ENCODE results near the gene C4B. TPM values are rescaled to one million over a fixed set of nuclear protein-coding genes. Genes with fewer than 3 reads are reported as not detected.
"Not testable (repeated sequence)": the region's sequence is repeated elsewhere in the genome, so short reads cannot be mapped to it uniquely, and the experiment has no call there.

C4B gene
- total RNA-seq, 1 donor from 2014 or later = 32.2 TPM

DNA sequence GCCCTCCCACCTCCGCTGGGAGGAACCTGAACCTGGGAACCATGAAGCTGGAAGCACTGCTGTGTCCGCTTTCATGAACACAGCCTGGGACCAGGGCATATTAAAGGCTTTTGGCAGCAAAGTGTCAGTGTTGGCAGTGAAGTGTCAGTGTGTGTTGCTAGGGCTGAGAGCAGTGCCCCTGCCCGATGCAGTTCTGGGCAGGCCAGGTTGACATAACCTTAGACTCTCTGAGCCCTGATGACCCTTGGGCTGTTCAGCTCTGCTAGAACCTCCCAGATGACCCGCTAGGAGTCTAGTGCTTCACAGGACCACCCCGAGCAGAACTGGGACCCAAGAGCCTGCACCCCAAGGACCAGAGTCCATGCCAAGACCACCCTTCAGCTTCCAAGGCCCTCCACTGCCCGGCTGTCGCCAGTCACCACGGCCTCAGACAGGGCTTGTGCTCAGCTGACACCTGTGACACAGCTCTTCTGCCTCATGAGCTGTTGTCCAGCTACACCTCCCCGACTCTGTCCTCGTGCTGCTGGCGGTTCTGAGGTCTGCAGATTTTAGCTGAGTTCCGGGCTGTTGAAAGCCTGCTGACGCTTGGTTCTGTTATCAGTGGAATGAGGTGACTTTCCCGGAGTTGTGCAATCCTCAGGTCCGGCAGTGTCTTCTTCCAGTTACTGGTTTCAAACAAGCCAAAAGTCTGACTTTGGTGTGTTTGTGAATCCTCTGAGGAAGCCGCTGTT, 20.9 kb downstream of the C4B start:
- DNase-seq (ENCODE audit: low read depth) = not testable (repeated sequence)

- DNase-seq (ENCODE audit: low read depth) = not testable (repeated sequence)
Measured at GRCh38 chr6:32037136-32037535, 22.5 kb downstream of the C4B start.

DNA sequence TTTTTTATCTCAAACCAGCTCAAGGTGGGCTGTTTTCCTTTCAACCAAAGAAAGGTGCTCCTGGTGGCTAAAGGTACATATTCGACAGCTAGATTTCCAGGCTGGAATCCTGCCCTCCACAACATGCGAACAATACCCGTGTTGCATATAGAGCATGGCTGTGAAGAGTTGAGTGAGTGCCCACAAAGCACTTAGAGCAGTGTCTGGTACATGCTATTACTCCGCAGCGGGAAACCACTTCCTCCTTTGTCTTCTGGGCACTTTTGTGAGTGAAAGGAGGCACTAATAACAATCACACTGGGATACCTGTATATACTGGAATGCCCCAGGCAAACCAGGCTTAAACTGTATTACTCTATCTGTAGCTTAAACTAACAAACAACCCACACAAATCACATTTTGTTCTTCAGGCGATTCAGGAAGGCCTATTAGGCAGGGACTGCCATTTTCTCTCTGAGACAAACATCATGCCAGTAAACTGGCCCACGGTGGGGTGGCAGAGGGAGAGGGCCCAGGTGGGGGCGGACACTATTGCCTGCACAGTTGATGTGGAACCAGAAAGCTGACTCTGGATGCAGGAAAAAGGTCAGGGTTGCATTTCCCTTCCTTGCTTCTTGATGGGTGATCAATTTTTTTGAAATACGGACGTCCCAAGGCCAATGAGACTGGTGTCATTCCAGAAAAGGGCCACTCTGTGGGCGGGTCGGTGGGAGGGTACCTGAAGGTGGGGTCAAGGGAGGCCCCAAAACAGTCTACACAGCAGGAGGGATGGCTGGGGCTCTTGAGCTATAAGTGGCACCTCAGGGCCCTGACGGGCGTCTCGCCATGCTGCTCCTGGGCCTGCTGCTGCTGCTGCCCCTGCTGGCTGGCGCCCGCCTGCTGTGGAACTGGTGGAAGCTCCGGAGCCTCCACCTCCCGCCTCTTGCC, 23.3 kb downstream of the C4B start, which contains the start of gene CYP21A2:
CYP21A2 (plus strand) TSS at position 818 of the 927 bp plus-strand sequence; CDS start at position 826, 8 bp downstream.
- not testable (repeated sequence) for DNase-seq (ENCODE audit: low read depth)

- DNase-seq (ENCODE audit: low read depth) = not testable (repeated sequence)
Measured at GRCh38 chr6:32038878-32039277, 24.3 kb downstream of the C4B start.

GRCh38 chr6:32039321-32040274, 25.0 kb downstream of the C4B start:
- DNase-seq (ENCODE audit: low read depth) = not testable (repeated sequence)

DNA sequence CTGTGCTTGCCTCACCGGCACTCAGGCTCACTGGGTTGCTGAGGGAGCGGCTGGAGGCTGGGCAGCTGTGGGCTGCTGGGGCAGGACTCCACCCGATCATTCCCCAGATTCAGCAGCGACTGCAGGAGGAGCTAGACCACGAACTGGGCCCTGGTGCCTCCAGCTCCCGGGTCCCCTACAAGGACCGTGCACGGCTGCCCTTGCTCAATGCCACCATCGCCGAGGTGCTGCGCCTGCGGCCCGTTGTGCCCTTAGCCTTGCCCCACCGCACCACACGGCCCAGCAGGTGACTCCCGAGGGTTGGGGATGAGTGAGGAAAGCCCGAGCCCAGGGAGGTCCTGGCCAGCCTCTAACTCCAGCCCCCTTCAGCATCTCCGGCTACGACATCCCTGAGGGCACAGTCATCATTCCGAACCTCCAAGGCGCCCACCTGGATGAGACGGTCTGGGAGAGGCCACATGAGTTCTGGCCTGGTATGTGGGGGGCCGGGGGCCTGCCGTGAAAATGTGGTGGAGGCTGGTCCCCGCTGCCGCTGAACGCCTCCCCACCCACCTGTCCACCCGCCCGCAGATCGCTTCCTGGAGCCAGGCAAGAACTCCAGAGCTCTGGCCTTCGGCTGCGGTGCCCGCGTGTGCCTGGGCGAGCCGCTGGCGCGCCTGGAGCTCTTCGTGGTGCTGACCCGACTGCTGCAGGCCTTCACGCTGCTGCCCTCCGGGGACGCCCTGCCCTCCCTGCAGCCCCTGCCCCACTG, 25.9 kb downstream of the C4B start:
- DNase-seq (ENCODE audit: low read depth) = not testable (repeated sequence)

DNA sequence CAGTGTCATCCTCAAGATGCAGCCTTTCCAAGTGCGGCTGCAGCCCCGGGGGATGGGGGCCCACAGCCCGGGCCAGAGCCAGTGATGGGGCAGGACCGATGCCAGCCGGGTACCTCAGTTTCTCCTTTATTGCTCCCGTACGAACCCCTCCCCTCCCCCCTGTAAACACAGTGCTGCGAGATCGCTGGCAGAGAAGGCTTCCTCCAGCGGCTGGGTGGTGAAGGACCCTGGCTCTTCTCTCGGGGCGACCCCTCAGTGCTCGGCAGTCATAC, 26.4 kb downstream of the C4B start:
- DNase-seq (ENCODE audit: low read depth) = not testable (repeated sequence)

GRCh38 chr6:32041385-32041784, 26.8 kb downstream of the C4B start:
- not testable (repeated sequence) for DNase-seq (ENCODE audit: low read depth)

GRCh38 chr6:32042276-32042675, 27.7 kb downstream of the C4B start:
- DNase-seq (ENCODE audit: low read depth) = not testable (repeated sequence)

- not testable (repeated sequence) for DNase-seq (ENCODE audit: low read depth)
Measured at GRCh38 chr6:32043589-32044380, 29.2 kb downstream of the C4B start.

GRCh38 chr6:32044916-32045315, 30.3 kb downstream of the C4B start:
- not testable (repeated sequence) for DNase-seq (ENCODE audit: low read depth)

DNA sequence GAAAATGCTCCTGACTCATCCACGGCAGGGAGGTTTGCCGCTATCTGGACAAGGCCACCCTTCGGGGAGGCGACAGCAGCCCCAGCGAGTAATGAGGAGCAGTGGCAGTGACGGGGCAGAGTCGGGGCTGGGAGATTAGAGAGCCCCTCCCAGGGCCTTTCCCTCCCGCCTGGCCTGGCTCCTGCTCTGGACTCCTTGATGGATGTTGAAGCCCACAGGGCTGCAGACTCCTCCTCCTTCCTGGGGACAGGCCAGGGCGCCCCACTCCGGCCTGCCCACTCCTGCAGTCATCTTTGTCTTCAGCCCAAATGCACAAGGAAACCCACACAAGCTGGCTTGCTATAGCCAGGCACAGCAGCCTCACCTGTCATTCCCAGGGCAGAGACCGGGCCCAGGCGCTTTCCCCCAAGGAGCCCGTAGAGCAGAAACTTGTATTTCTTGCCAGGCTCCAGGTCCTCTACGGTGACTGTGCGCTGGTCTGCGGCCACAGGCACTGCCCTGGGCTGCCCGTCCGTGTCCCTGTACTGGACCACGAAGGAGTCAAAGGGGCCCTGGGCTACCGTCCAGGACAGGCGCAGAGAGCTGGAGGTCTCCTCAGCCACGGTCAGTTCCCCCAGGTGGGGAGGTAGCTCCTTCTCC, 31.3 kb downstream of the C4B start:
- DNase-seq (ENCODE audit: low read depth) = no peak

DNA sequence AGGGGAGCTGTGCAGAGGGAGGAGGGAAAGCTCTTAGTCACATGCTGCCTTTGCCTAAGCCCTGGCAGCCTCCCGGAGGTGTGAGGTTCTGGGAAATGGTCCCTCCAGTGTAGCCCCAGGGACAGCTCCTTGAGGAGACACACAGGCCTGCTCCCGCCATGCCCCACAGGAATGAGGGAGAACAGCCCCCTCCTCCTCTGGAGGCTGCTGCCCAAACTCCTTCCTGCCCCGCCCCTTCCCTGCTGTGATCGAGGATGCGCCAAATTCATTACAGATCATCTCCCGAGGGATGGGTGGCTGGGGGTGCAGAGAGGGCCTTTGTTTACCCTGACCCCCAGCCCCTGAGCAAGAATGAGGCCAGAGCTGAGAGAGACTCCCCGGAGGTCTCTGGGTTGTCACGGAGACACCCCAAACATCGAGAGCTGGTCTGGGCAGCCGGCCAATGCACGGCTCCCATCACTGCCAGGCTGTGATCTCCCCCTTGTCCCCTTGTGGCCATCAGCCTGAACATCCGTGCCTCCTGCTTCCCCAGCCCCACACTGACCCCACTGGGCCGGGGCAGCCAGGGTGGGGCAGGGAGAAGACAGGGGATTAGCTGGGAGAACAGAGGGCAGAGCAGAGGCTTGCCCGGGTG, 32.0 kb downstream of the C4B start:
- DNase-seq (ENCODE audit: low read depth) = no peak

DNA sequence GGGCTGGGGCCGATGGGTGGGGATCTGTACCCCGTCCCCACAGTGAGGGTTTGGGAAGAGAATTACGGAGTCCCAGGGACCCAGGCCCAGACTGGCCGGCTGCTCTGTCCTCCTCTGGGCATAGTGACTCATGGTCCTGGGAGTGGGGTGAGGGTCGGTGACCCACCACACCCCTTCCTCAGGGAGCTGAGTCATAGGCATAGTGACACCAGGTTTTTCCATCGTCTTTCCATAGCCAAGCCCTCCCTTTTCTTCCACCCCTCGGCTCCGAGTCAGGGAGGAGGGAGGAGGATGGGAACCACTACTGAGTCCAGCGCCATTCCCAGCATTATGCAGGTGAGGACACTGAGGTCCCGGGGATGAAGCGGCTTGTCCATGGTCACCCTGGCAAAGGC, 32.5 kb downstream of the C4B start:
- peak; percentile 36 for DNase-seq (ENCODE audit: low read depth)

DNA sequence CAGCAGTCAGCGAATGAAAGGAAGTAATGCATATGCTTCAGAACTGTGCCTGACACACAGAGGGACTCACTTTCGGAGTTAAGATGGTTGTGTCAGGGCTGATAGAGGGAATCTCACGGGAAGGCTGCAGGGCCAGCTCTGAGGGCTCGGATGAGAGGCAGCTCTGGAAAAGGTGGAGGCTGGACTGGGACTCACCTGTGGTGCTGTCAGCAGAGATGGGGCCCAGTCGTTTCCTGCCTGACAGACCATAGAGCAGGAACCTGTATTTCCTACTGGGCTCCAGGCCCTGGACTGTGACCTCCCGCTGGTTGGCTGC, 32.9 kb downstream of the C4B start:
- DNase-seq (ENCODE audit: low read depth) = no peak

GRCh38 chr6:32047855-32048766, 33.5 kb downstream of the C4B start:
- peak; percentile 14 for DNase-seq (ENCODE audit: low read depth)

GRCh38 chr6:32049149-32049548, 34.6 kb downstream of the C4B start:
- DNase-seq (ENCODE audit: low read depth) = not testable (repeated sequence)

GRCh38 chr6:32049736-32050135, 35.1 kb downstream of the C4B start:
- not testable (repeated sequence) for DNase-seq (ENCODE audit: low read depth)
